Measurements from ENCODE around the gene FRRS1L. TPM values are rescaled to one million over a fixed set of nuclear protein-coding genes. Genes with fewer than 3 reads are reported as not detected.

The FRRS1L gene
- total and polyA plus RNA-seq, 10 donors = under 0.01 to 0.03 TPM; not detected in 8

DNA sequence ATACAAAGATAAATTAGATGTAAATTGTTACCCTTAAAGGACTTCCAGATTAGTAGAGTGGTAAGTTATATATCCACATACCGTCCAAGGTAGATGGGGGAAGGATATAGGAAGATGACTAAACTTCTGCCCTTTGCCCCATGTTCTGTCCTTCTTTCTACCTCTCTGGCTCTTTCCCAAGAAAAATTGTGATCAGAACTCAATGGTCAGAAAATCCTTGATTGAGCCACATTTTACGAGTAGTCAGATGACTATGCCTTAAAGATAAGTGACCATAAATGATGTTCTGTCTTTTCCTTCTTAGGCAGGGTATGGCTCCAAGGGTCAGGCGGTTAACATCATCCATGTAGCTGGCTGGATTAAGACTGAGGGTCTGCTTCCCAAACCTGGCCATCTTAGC, 4.4 kb downstream of the FRRS1L start:
- no peak overlapping the region for H3K27ac ChIP-seq
- peaks cover 0 to 4% (median 0%) of the 10 kb centered on the region in 6 donors for H3K4me1 ChIP-seq
- no peak for DNase-seq
- H3K4me3 ChIP-seq = no peak overlapping the region
- intact Hi-C loops (cut with DNase I; ENCODE audit: low total_unique reads) = no loop called here
- H3K9me3 ChIP-seq = peaks cover 0 to 5% (median 0%) of the 10 kb centered on the region in 8 donors
- WGBS, 5 donors = 76 to 92% (median 81%) methylated on average over 3 of the region's 3 CpGs
- no peaks in the 10 kb centered on the region for H3K36me3 ChIP-seq
- H3K27me3 ChIP-seq (replicated peaks in 1 of 7) = peaks cover 0 to 37% (median 7%) of the 10 kb centered on the region in 7 donors
- TF ChIP-seq, protein P1, sequence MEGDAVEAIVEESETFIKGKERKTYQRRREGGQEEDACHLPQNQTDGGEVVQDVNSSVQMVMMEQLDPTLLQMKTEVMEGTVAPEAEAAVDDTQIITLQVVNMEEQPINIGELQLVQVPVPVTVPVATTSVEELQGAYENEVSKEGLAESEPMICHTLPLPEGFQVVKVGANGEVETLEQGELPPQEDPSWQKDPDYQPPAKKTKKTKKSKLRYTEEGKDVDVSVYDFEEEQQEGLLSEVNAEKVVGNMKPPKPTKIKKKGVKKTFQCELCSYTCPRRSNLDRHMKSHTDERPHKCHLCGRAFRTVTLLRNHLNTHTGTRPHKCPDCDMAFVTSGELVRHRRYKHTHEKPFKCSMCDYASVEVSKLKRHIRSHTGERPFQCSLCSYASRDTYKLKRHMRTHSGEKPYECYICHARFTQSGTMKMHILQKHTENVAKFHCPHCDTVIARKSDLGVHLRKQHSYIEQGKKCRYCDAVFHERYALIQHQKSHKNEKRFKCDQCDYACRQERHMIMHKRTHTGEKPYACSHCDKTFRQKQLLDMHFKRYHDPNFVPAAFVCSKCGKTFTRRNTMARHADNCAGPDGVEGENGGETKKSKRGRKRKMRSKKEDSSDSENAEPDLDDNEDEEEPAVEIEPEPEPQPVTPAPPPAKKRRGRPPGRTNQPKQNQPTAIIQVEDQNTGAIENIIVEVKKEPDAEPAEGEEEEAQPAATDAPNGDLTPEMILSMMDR (IDR thresholded peaks at IDR 0.05 in 8 of 11, conservative IDR thresholded peaks at IDR 0.05 in 3 of 11) = no peak
- no peak for TF ChIP-seq POLR2A (IDR thresholded peaks at IDR 0.05)
- no peak for TF ChIP-seq POLR2AphosphoS5 (IDR thresholded peaks at IDR 0.05)

DNA sequence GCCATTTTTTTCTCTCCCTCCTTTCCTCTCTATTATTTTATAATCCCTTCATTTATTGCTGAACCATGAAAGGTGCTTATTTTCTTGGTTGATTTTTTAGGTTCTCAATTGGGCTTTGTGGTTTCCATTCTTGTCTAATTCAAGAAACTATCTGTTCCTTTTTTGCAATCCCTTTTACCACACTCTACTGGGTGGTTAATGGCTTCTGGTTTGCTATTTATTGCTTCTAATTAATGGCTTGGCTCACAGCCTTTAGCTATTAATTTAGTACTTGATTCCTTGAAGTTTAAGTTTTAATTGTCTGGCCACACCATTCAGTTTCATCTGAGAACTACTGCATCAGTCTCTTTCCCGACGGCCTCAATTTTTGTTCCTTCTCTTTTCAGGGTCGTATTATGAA, 5.6 kb downstream of the FRRS1L start:
- H3K27ac ChIP-seq = no peak overlapping the region
- intact Hi-C loops (cut with DNase I; ENCODE audit: low total_unique reads) = no loop called here
- H3K27me3 ChIP-seq (replicated peaks in 1 of 7) = peaks cover 0 to 25% (median 0%) of the 10 kb centered on the region in 7 donors
- 72 to 95% (median 90%) methylated on average over 3 of the region's 3 CpGs for WGBS, 5 donors
- no peaks in the 10 kb centered on the region for H3K4me1 ChIP-seq
- peaks cover 0 to 5% (median 0%) of the 10 kb centered on the region in 8 donors for H3K9me3 ChIP-seq
- no peak for DNase-seq
- H3K36me3 ChIP-seq = no peaks in the 10 kb centered on the region
- TF ChIP-seq, protein P1 (IDR thresholded peaks at IDR 0.05 in 8 of 11, conservative IDR thresholded peaks at IDR 0.05 in 3 of 11) = no peak
- TF ChIP-seq POLR2AphosphoS5 (IDR thresholded peaks at IDR 0.05) (no peak), POLR2A (IDR thresholded peaks at IDR 0.05) (no peak)
- no peak overlapping the region for H3K4me3 ChIP-seq

DNA sequence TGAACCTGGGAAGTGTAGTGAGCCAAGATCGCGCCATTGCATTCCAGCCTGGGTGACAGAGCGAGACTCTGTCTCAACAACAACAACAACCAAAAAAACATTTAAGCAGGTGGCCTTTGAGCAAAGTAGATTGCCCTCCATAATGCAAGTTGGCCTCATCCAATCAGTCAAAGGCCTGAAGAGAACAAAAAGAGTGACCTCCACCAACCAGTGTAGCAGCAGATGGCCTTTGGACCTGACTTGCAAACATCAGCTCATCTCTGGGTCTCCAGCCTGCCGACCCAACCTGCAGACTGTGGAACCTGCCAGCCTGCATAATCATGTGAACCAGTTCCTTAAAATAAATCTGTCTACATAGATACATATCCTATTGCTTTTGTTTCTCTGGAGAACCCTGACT, 7.5 kb downstream of the FRRS1L start:
- WGBS, 5 donors = 81 to 93% (median 88%) methylated on average over 4 of the region's 4 CpGs
- no peak overlapping the region for H3K4me3 ChIP-seq
- H3K36me3 ChIP-seq = no peaks in the 10 kb centered on the region
- TF ChIP-seq, protein P1 (IDR thresholded peaks at IDR 0.05 in 8 of 11, conservative IDR thresholded peaks at IDR 0.05 in 3 of 11) = no peak
- TF ChIP-seq POLR2A (IDR thresholded peaks at IDR 0.05) = no peak
- TF ChIP-seq POLR2AphosphoS5 (IDR thresholded peaks at IDR 0.05) = no peak
- peaks cover 0 to 8% (median 0%) of the 10 kb centered on the region in 7 donors for H3K27me3 ChIP-seq (replicated peaks in 1 of 7)
- intact Hi-C loops (cut with DNase I; ENCODE audit: low total_unique reads) = no loop called here
- H3K9me3 ChIP-seq = peaks cover 0 to 2% (median 0%) of the 10 kb centered on the region in 8 donors
- DNase-seq = no peak
- H3K4me1 ChIP-seq = no peaks in the 10 kb centered on the region
- no peak overlapping the region for H3K27ac ChIP-seq

DNA sequence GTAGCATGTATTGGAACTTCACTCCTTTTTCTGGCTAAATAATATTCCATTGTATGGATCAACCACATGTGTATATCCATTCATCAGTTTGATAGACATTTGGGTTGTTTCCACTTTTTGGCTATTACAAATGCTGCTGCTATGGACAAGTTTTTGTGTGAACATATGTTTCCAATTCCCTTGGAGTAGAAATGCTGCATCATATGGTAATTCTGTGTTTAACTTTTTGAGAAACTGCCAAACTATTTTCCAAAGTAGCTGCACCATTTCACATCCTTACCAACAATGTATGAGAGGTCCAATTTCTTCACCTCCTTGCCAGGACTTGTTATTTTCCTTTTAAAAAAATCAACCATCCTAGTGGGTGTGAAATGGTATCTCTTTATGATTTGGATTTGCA, 8.4 kb downstream of the FRRS1L start:
- intact Hi-C loops (cut with DNase I; ENCODE audit: low total_unique reads) = no loop called here
- Histone ChIP-seq H3K4me3 (no peak overlapping the region), H3K4me1 (no peaks in the 10 kb centered on the region), H3K27me3 (replicated peaks in 1 of 7) (peaks cover 0 to 5% (median 0%) of the 10 kb centered on the region in 7 donors), H3K27ac (no peak overlapping the region), H3K36me3 (no peaks in the 10 kb centered on the region), H3K9me3 (peaks cover 0 to 11% (median 7%) of the 10 kb centered on the region in 8 donors)
- no peak for DNase-seq
- TF ChIP-seq, protein P1 (IDR thresholded peaks at IDR 0.05 in 8 of 11, conservative IDR thresholded peaks at IDR 0.05 in 3 of 11) = no peak
- TF ChIP-seq POLR2A (IDR thresholded peaks at IDR 0.05) (no peak), POLR2AphosphoS5 (IDR thresholded peaks at IDR 0.05) (no peak)

Measured in spleen (tissue), 11 donors.